ENCODE measurements around the gene GAS6. TPM values are rescaled to one million over a fixed set of nuclear protein-coding genes. Genes with fewer than 3 reads are reported as not detected.

The GAS6 gene
- total RNA-seq, 4 donors from 2014 or later = 128 to 287 (median 199) TPM

- DNase-seq = no peak
- intact Hi-C loops (cut with DNase I; ENCODE audit: low total_unique reads) = no loop called here
- TF ChIP-seq, protein P1, sequence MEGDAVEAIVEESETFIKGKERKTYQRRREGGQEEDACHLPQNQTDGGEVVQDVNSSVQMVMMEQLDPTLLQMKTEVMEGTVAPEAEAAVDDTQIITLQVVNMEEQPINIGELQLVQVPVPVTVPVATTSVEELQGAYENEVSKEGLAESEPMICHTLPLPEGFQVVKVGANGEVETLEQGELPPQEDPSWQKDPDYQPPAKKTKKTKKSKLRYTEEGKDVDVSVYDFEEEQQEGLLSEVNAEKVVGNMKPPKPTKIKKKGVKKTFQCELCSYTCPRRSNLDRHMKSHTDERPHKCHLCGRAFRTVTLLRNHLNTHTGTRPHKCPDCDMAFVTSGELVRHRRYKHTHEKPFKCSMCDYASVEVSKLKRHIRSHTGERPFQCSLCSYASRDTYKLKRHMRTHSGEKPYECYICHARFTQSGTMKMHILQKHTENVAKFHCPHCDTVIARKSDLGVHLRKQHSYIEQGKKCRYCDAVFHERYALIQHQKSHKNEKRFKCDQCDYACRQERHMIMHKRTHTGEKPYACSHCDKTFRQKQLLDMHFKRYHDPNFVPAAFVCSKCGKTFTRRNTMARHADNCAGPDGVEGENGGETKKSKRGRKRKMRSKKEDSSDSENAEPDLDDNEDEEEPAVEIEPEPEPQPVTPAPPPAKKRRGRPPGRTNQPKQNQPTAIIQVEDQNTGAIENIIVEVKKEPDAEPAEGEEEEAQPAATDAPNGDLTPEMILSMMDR (IDR thresholded peaks at IDR 0.05) = no peak
- TF ChIP-seq POLR2A (IDR thresholded peaks at IDR 0.05) = no peak
- no peaks in the 10 kb centered on the region for H3K36me3 ChIP-seq
- no peaks in the 10 kb centered on the region for H3K27me3 ChIP-seq
- H3K9me3 ChIP-seq = no peaks in the 10 kb centered on the region
- H3K4me1 ChIP-seq = no peaks in the 10 kb centered on the region
- H3K27ac ChIP-seq = no peak overlapping the region
- no peak overlapping the region for H3K4me3 ChIP-seq
These were observed 88.3 kb downstream of the GAS6 start for GRCh38 chr13:113775451-113776145.

GRCh38 chr13:113774177-113775107 lies 89.4 kb downstream of the GAS6 start:
- DNase-seq = no peak
- H3K4me3 ChIP-seq = no peak overlapping the region
- H3K27ac ChIP-seq = no peak overlapping the region
- H3K4me1 ChIP-seq = no peaks in the 10 kb centered on the region
- intact Hi-C loops (cut with DNase I; ENCODE audit: low total_unique reads) = no loop called here
- H3K36me3 ChIP-seq = no peaks in the 10 kb centered on the region
- no peaks in the 10 kb centered on the region for H3K9me3 ChIP-seq
- no peaks in the 10 kb centered on the region for H3K27me3 ChIP-seq
- no peak for TF ChIP-seq POLR2A (IDR thresholded peaks at IDR 0.05)
- TF ChIP-seq, protein P1 (IDR thresholded peaks at IDR 0.05) = no peak

GRCh38 chr13:113771709-113772331 lies 92.1 kb downstream of the GAS6 start:
- H3K9me3 ChIP-seq = no peaks in the 10 kb centered on the region
- no peak overlapping the region for H3K4me3 ChIP-seq
- no peaks in the 10 kb centered on the region for H3K27me3 ChIP-seq
- H3K36me3 ChIP-seq = no peaks in the 10 kb centered on the region
- no peaks in the 10 kb centered on the region for H3K4me1 ChIP-seq
- TF ChIP-seq, protein P1 (IDR thresholded peaks at IDR 0.05) = no peak
- TF ChIP-seq POLR2A (IDR thresholded peaks at IDR 0.05) = no peak
- intact Hi-C loops (cut with DNase I; ENCODE audit: low total_unique reads) = no loop called here
- no peak overlapping the region for H3K27ac ChIP-seq
- no peak for DNase-seq

GRCh38 chr13:113770937-113771336 lies 92.9 kb downstream of the GAS6 start:
- no peak overlapping the region for H3K27ac ChIP-seq
- H3K36me3 ChIP-seq = no peaks in the 10 kb centered on the region
- no peak for DNase-seq
- TF ChIP-seq POLR2A (IDR thresholded peaks at IDR 0.05) = no peak
- TF ChIP-seq, protein P1 (IDR thresholded peaks at IDR 0.05) = no peak
- H3K4me1 ChIP-seq = no peaks in the 10 kb centered on the region
- no peaks in the 10 kb centered on the region for H3K9me3 ChIP-seq
- H3K4me3 ChIP-seq = no peak overlapping the region
- no peaks in the 10 kb centered on the region for H3K27me3 ChIP-seq
- intact Hi-C loops (cut with DNase I; ENCODE audit: low total_unique reads) = no loop called here

Other genes starting within 250 kb of the GAS6 start
- under 1 TPM in 1 of 4 donors, not detected in 3; 0.28 TPM for gene ATP4B, start 205.9 kb downstream of the GAS6 start, total RNA-seq
- under 1 TPM in 2 of 4 donors, not detected in 2; 0.07 to 0.12 TPM for gene GRK1, start 196.9 kb downstream of the GAS6 start, total RNA-seq
- gene TMEM255B, start 104.8 kb downstream of the GAS6 start, total RNA-seq = 100 to 1,000 TPM in 1 of 4 donors, 10 to 100 TPM in 2, 1 to 10 TPM in 1; 1.8 to 143 (median 33.2) TPM
- 1 to 10 TPM in 1 of 4 donors, under 1 TPM in 1, not detected in 2; 0.07 to 1.7 TPM for gene C13orf46, start 110.0 kb upstream of the GAS6 start, total RNA-seq

Data from uterus (tissue), 4 donors.